ENCODE measurements around the gene NRXN3. TPM values are rescaled to one million over a fixed set of nuclear protein-coding genes. Genes with fewer than 3 reads are reported as not detected.

NRXN3 gene
- total and polyA plus RNA-seq, 2 experiments from 2014 or later, result 5.7 to 7.1 TPM

DNA sequence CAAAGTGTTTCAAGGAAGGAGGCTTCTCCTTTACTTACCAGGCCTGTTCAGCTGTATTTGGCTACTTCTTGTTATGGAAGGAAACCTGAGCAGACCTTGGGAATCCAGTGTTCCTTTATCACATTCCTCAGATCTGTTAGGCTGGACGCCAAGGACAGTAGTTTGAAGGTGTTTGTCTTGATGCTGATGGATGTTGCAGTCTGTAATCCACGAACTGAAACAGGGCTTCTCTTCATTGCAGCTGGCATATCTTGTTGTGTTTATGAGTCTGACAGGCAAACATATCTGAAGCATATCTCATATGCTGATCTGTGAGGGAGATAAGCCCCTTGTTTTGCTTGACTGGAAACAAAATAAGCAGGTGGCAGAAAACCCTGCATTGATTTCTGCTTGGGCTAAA, 904.3 kb downstream of the NRXN3 start:
- no peaks in the 10 kb centered on the region for H3K79me2 ChIP-seq
- H3K9me2 ChIP-seq (replicated peaks; ENCODE audit: insufficient read depth), result no peaks in the 10 kb centered on the region
- no peaks in the 10 kb centered on the region for H4K20me1 ChIP-seq (ENCODE audit: insufficient read depth, poor library complexity, severe bottlenecking)
- H3K4me3 ChIP-seq, result no peak overlapping the region
- H3K4me1 ChIP-seq (ENCODE audit: insufficient read depth), result no peaks in the 10 kb centered on the region
- no peaks in the 10 kb centered on the region for H3K9me3 ChIP-seq (ENCODE audit: low read depth)
- no peak for DNase-seq (ENCODE audit: low spot score)
- H3K27me3 ChIP-seq, result no peaks in the 10 kb centered on the region
- no peak overlapping the region for H3K27ac ChIP-seq
- no peak overlapping the region for H3K4me2 ChIP-seq
- no peak overlapping the region for H2AFZ ChIP-seq
- WGBS (ENCODE audit: low lambda C conversion rate, missing lambda C conversion rate), result 30% methylated on average over 2 of the region's 2 CpGs
- no peak for TF ChIP-seq EZH2phosphoT487 (IDR thresholded peaks at IDR 0.05; ENCODE audit: low read depth, severe bottlenecking, unreplicated experiment)
- no peak for TF ChIP-seq CTCF (IDR thresholded peaks at IDR 0.05; ENCODE audit: poor library complexity)
- no peak for TF ChIP-seq EZH2 (IDR thresholded peaks at IDR 0.05; ENCODE audit: borderline replicate concordance)
- H3K36me3 ChIP-seq (replicated peaks; ENCODE audit: insufficient read depth, low read depth), result no peaks in the 10 kb centered on the region

DNA sequence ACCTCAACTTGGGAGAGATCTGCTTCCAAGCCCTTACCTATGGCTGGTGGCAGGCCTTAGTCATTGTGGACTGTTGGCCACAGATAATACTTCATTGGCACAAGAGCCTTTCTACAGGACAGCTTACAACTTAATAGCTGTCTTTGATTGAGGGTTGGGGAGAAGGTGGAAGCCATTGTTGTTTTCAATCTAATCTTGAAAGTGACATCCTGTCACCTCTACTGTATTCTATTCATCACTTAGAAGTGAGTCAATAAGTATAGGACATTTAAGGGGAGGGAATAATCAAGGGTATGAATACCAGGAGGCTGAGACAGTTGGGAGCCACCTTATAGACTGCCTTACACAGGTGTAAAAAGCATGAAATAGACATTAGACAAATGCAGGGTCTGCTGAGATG, 906.3 kb downstream of the NRXN3 start:
- Histone ChIP-seq H3K9me2 (replicated peaks; ENCODE audit: insufficient read depth) (no peaks in the 10 kb centered on the region), H3K27me3 (no peaks in the 10 kb centered on the region), H3K9me3 (ENCODE audit: low read depth) (no peaks in the 10 kb centered on the region), H2AFZ (no peak overlapping the region), H3K4me3 (no peak overlapping the region), H4K20me1 (ENCODE audit: insufficient read depth, poor library complexity, severe bottlenecking) (no peaks in the 10 kb centered on the region), H3K4me1 (ENCODE audit: insufficient read depth) (no peaks in the 10 kb centered on the region), H3K4me2 (no peak overlapping the region), H3K79me2 (no peaks in the 10 kb centered on the region), H3K36me3 (replicated peaks; ENCODE audit: insufficient read depth, low read depth) (no peaks in the 10 kb centered on the region), H3K27ac (no peak overlapping the region)
- DNase-seq (ENCODE audit: low spot score), result no peak
- TF ChIP-seq CTCF (IDR thresholded peaks at IDR 0.05; ENCODE audit: poor library complexity) (no peak), EZH2phosphoT487 (IDR thresholded peaks at IDR 0.05; ENCODE audit: low read depth, severe bottlenecking, unreplicated experiment) (no peak), EZH2 (IDR thresholded peaks at IDR 0.05; ENCODE audit: borderline replicate concordance) (no peak)

DNA sequence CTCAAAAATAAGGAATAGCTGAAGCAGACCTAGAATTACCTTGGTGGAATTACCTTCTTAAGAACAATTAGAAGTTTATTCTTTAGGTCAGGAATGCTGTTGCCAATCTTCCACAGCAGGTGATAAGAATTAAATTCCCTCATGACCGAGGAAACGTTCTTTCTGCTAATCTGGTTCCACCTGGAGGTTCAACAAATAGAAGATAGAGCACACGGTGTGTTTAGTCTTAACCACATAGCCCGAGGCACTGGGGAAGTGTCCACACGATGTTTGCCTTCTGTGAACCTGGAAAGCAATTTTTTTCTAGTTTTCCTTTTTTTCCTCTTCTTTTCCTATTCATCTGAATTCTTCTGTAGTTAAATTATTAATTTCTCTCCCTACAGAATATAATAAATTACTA, 906.9 kb downstream of the NRXN3 start:
- TF ChIP-seq CTCF (IDR thresholded peaks at IDR 0.05; ENCODE audit: poor library complexity) (no peak), EZH2phosphoT487 (IDR thresholded peaks at IDR 0.05; ENCODE audit: low read depth, severe bottlenecking, unreplicated experiment) (no peak), EZH2 (IDR thresholded peaks at IDR 0.05; ENCODE audit: borderline replicate concordance) (no peak)
- no peak overlapping the region for H3K27ac ChIP-seq

DNA sequence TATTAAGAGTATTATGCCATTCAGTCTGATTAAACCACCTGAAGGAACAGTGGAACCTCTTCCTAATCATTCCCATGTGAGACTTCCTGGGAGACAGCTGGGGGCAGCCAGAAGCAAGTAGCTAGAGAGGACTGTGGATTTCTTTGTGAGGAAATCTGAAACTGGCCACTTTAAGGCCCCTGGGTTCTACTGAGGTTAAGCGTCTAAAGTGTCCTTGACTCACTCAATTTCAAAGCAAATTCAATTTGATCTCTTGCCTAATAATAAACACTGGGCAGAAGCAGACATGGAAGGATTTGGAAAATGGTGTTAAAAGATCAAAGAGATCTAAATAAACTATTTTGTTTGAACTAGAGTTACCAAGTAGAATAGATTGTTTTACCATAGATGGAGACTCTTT, 909.9 kb downstream of the NRXN3 start:
- H3K9me2 ChIP-seq (replicated peaks; ENCODE audit: insufficient read depth), result no peaks in the 10 kb centered on the region
- H2AFZ ChIP-seq, result no peak overlapping the region
- DNase-seq (ENCODE audit: low spot score), result no peak
- no peaks in the 10 kb centered on the region for H3K9me3 ChIP-seq (ENCODE audit: low read depth)
- H3K4me3 ChIP-seq, result no peak overlapping the region
- no peaks in the 10 kb centered on the region for H3K27me3 ChIP-seq
- no peaks in the 10 kb centered on the region for H3K4me1 ChIP-seq (ENCODE audit: insufficient read depth)
- H3K79me2 ChIP-seq, result no peaks in the 10 kb centered on the region
- H3K4me2 ChIP-seq, result no peak overlapping the region
- no peak overlapping the region for H3K27ac ChIP-seq
- no peaks in the 10 kb centered on the region for H3K36me3 ChIP-seq (replicated peaks; ENCODE audit: insufficient read depth, low read depth)
- no peaks in the 10 kb centered on the region for H4K20me1 ChIP-seq (ENCODE audit: insufficient read depth, poor library complexity, severe bottlenecking)
- 52% methylated on average over 1 of the region's 1 CpG for WGBS (ENCODE audit: low lambda C conversion rate, missing lambda C conversion rate)
- no peak for TF ChIP-seq CTCF (IDR thresholded peaks at IDR 0.05; ENCODE audit: poor library complexity)
- no peak for TF ChIP-seq EZH2phosphoT487 (IDR thresholded peaks at IDR 0.05; ENCODE audit: low read depth, severe bottlenecking, unreplicated experiment)
- no peak for TF ChIP-seq EZH2 (IDR thresholded peaks at IDR 0.05; ENCODE audit: borderline replicate concordance)

More for the DNA sequence above, 906.9 kb downstream of the NRXN3 start:
- Histone ChIP-seq H3K4me2 (no peak overlapping the region), H3K27me3 (no peaks in the 10 kb centered on the region), H2AFZ (no peak overlapping the region), H3K79me2 (no peaks in the 10 kb centered on the region), H4K20me1 (ENCODE audit: insufficient read depth, poor library complexity, severe bottlenecking) (no peaks in the 10 kb centered on the region), H3K4me3 (no peak overlapping the region), H3K9me3 (ENCODE audit: low read depth) (no peaks in the 10 kb centered on the region), H3K9me2 (replicated peaks; ENCODE audit: insufficient read depth) (no peaks in the 10 kb centered on the region), H3K4me1 (ENCODE audit: insufficient read depth) (no peaks in the 10 kb centered on the region), H3K36me3 (replicated peaks; ENCODE audit: insufficient read depth, low read depth) (no peaks in the 10 kb centered on the region)
- whole genome bisulfite sequencing (ENCODE audit: low lambda C conversion rate, missing lambda C conversion rate), result 34% methylated on average over 5 of the region's 5 CpGs
- no peak for DNase-seq (ENCODE audit: low spot score)
